HL-60 (cell line): ENCODE results near the gene PELO.

Experiments used
- GABPA ChIP-seq: IDR thresholded peaks from 2 replicates; pipeline ENCODE4 v1.6.1; 2012; ENCODE audit warnings: low read depth
- POLR2AphosphoS5 ChIP-seq: IDR thresholded peaks from 2 replicates; pipeline ENCODE4 v1.6.1; 2012; ENCODE audit warnings: low read depth
- TF ChIP-seq, protein P1 (sequence below): IDR thresholded peaks from one replicate; pipeline ENCODE4 v1.5.1; 2011; ENCODE audit warnings: low read length, control low read depth, inconsistent platforms; ENCODE audit not compliant: insufficient read depth
- TF ChIP-seq, protein P2 (sequence below): IDR thresholded peaks from 2 replicates; pipeline ENCODE4 v1.6.1; 2012; ENCODE audit warnings: low read depth; ENCODE audit not compliant: insufficient replicate concordance

DNA sequence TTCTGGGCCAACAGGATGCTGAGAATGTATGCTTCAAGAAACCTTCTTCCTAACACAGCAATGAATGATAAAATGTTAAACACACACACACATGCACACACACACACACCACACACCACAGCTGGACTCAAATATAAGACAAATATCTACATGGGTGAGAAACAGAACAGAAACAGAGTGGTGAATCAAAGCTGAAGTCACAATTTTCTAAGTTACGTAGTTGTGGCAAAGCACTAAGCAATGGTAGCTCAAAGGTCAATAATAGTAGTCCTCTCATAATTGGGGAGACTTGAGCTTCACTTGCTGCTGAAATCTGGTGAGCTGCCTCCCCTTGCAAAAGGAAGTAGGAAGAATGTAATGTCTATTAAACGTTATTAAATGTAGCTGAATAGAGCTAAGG lies 33.7 kb upstream of the PELO start:
- TF ChIP-seq, protein P1, sequence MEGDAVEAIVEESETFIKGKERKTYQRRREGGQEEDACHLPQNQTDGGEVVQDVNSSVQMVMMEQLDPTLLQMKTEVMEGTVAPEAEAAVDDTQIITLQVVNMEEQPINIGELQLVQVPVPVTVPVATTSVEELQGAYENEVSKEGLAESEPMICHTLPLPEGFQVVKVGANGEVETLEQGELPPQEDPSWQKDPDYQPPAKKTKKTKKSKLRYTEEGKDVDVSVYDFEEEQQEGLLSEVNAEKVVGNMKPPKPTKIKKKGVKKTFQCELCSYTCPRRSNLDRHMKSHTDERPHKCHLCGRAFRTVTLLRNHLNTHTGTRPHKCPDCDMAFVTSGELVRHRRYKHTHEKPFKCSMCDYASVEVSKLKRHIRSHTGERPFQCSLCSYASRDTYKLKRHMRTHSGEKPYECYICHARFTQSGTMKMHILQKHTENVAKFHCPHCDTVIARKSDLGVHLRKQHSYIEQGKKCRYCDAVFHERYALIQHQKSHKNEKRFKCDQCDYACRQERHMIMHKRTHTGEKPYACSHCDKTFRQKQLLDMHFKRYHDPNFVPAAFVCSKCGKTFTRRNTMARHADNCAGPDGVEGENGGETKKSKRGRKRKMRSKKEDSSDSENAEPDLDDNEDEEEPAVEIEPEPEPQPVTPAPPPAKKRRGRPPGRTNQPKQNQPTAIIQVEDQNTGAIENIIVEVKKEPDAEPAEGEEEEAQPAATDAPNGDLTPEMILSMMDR: no peak
- TF ChIP-seq, protein P2, sequence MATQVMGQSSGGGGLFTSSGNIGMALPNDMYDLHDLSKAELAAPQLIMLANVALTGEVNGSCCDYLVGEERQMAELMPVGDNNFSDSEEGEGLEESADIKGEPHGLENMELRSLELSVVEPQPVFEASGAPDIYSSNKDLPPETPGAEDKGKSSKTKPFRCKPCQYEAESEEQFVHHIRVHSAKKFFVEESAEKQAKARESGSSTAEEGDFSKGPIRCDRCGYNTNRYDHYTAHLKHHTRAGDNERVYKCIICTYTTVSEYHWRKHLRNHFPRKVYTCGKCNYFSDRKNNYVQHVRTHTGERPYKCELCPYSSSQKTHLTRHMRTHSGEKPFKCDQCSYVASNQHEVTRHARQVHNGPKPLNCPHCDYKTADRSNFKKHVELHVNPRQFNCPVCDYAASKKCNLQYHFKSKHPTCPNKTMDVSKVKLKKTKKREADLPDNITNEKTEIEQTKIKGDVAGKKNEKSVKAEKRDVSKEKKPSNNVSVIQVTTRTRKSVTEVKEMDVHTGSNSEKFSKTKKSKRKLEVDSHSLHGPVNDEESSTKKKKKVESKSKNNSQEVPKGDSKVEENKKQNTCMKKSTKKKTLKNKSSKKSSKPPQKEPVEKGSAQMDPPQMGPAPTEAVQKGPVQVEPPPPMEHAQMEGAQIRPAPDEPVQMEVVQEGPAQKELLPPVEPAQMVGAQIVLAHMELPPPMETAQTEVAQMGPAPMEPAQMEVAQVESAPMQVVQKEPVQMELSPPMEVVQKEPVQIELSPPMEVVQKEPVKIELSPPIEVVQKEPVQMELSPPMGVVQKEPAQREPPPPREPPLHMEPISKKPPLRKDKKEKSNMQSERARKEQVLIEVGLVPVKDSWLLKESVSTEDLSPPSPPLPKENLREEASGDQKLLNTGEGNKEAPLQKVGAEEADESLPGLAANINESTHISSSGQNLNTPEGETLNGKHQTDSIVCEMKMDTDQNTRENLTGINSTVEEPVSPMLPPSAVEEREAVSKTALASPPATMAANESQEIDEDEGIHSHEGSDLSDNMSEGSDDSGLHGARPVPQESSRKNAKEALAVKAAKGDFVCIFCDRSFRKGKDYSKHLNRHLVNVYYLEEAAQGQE: no peak
- TF ChIP-seq POLR2AphosphoS5 (no peak), GABPA (no peak)
